ENCODE measurements around the gene PAM.

PAM gene

GRCh38 chr5:102737161-102737560 lies 17.9 kb upstream of the PAM start:
- Histone ChIP-seq H4K20me1 (ENCODE audit: insufficient read depth, low read length) (no peaks in the 10 kb centered on the region), H3F3A (ENCODE audit: insufficient read depth, low read length) (no peaks in the 10 kb centered on the region), H3K4me3 (ENCODE audit: low read length) (no peak overlapping the region), H3K79me2 (ENCODE audit: low read length) (no peaks in the 10 kb centered on the region), H3K27ac (ENCODE audit: low read length) (no peak overlapping the region), H3K9me2 (replicated peaks; ENCODE audit: insufficient read depth, low read length) (no peaks in the 10 kb centered on the region), H3K4me1 (ENCODE audit: low read length) (no peaks in the 10 kb centered on the region), H3K9ac (ENCODE audit: low read length) (no peak overlapping the region), H3K4me2 (ENCODE audit: low read depth, low read length) (no peak overlapping the region), H3K27me3 (replicated peaks; ENCODE audit: insufficient read depth, low read length) (no peaks in the 10 kb centered on the region), H2AFZ (ENCODE audit: low read length) (no peak overlapping the region), H3K36me3 (replicated peaks; ENCODE audit: insufficient read depth, low read length) (no peaks in the 10 kb centered on the region), H3K9me3 (replicated peaks; ENCODE audit: insufficient read depth, low read length) (no peaks in the 10 kb centered on the region)
- no peak for DNase-seq
- TF ChIP-seq CTCF (IDR thresholded peaks at IDR 0.05; ENCODE audit: low read length): no peak
- TF ChIP-seq EZH2 (optimal IDR thresholded peaks at IDR 0.05; ENCODE audit: low read depth, low read length): no peak
- TF ChIP-seq EZH2phosphoT487 (IDR thresholded peaks at IDR 0.05; ENCODE audit: low read length): no peak

- H3K4me3 ChIP-seq (ENCODE audit: low read length): no peak overlapping the region
- H3K79me2 ChIP-seq (ENCODE audit: low read length): no peaks in the 10 kb centered on the region
- H3K27me3 ChIP-seq (replicated peaks; ENCODE audit: insufficient read depth, low read length): no peaks in the 10 kb centered on the region
- H3K27ac ChIP-seq (ENCODE audit: low read length): no peak overlapping the region
- H3K9ac ChIP-seq (ENCODE audit: low read length): no peak overlapping the region
- no peaks in the 10 kb centered on the region for H4K20me1 ChIP-seq (ENCODE audit: insufficient read depth, low read length)
- no peaks in the 10 kb centered on the region for H3K9me2 ChIP-seq (replicated peaks; ENCODE audit: insufficient read depth, low read length)
- TF ChIP-seq CTCF (IDR thresholded peaks at IDR 0.05; ENCODE audit: low read length) (no peak), EZH2 (optimal IDR thresholded peaks at IDR 0.05; ENCODE audit: low read depth, low read length) (no peak), EZH2phosphoT487 (IDR thresholded peaks at IDR 0.05; ENCODE audit: low read length) (no peak)
- no peak overlapping the region for H3K4me2 ChIP-seq (ENCODE audit: low read depth, low read length)
- H2AFZ ChIP-seq (ENCODE audit: low read length): no peak overlapping the region
- no peak for DNase-seq
- no peaks in the 10 kb centered on the region for H3K9me3 ChIP-seq (replicated peaks; ENCODE audit: insufficient read depth, low read length)
- no peaks in the 10 kb centered on the region for H3K36me3 ChIP-seq (replicated peaks; ENCODE audit: insufficient read depth, low read length)
- no peaks in the 10 kb centered on the region for H3K4me1 ChIP-seq (ENCODE audit: low read length)
- H3F3A ChIP-seq (ENCODE audit: insufficient read depth, low read length): no peaks in the 10 kb centered on the region
Observed at GRCh38 chr5:102737805-102738469, 17.2 kb upstream of the PAM start.

- no peaks in the 10 kb centered on the region for H3K27me3 ChIP-seq (replicated peaks; ENCODE audit: insufficient read depth, low read length)
- H3K79me2 ChIP-seq (ENCODE audit: low read length): no peaks in the 10 kb centered on the region
- H3F3A ChIP-seq (ENCODE audit: insufficient read depth, low read length): no peaks in the 10 kb centered on the region
- no peaks in the 10 kb centered on the region for H3K9me3 ChIP-seq (replicated peaks; ENCODE audit: insufficient read depth, low read length)
- no peak overlapping the region for H2AFZ ChIP-seq (ENCODE audit: low read length)
- H3K4me1 ChIP-seq (ENCODE audit: low read length): no peaks in the 10 kb centered on the region
- no peaks in the 10 kb centered on the region for H4K20me1 ChIP-seq (ENCODE audit: insufficient read depth, low read length)
- no peak overlapping the region for H3K27ac ChIP-seq (ENCODE audit: low read length)
- H3K4me3 ChIP-seq (ENCODE audit: low read length): no peak overlapping the region
- no peaks in the 10 kb centered on the region for H3K9me2 ChIP-seq (replicated peaks; ENCODE audit: insufficient read depth, low read length)
- TF ChIP-seq EZH2 (optimal IDR thresholded peaks at IDR 0.05; ENCODE audit: low read depth, low read length) (no peak), CTCF (IDR thresholded peaks at IDR 0.05; ENCODE audit: low read length) (no peak), EZH2phosphoT487 (IDR thresholded peaks at IDR 0.05; ENCODE audit: low read length) (no peak)
- H3K36me3 ChIP-seq (replicated peaks; ENCODE audit: insufficient read depth, low read length): no peaks in the 10 kb centered on the region
- no peak overlapping the region for H3K9ac ChIP-seq (ENCODE audit: low read length)
- no peak for DNase-seq
- no peak overlapping the region for H3K4me2 ChIP-seq (ENCODE audit: low read depth, low read length)
Observed at GRCh38 chr5:102740515-102740914, 14.6 kb upstream of the PAM start.

Data from MM.1S (cell line).